Body of pancreas (tissue), 2 donors: ENCODE results near the gene SRGAP2. TPM values are rescaled to one million over a fixed set of nuclear protein-coding genes. Genes with fewer than 3 reads are reported as not detected.

Experiments used
- total RNA-seq, 2 donors: library from RNA; depleted of rRNA; stranded (reverse); fragments of >200 nt; gene quantifications; one replicate each; pipeline ENCODE4 v1.1.0, GENCODE V29; 2016

SRGAP2 gene
- total RNA-seq, 2 donors from 2014 or later, result 10.2 to 23.6 TPM

Other genes starting within 250 kb of the SRGAP2 start
- under 1 TPM in 1 of 2 donors, not detected in 1; 0.78 TPM for gene RAB7B, start 200.1 kb upstream of the SRGAP2 start, total RNA-seq
- 10 to 100 TPM in 1 of 2 donors, 1 to 10 TPM in 1; 4.9 to 28.3 TPM for gene CTSE, start 179.6 kb upstream of the SRGAP2 start, total RNA-seq
- under 1 TPM in 1 of 2 donors, not detected in 1; 0.52 TPM for gene RHEX, start 150.4 kb upstream of the SRGAP2 start, total RNA-seq
- gene AVPR1B, start 86.2 kb upstream of the SRGAP2 start, total RNA-seq, result under 1 TPM in 1 of 2 donors, not detected in 1; 0.78 TPM
- gene FAM72A, start 702 bp upstream of the SRGAP2 start, total RNA-seq, result 10 to 100 TPM in 1 of 2 donors, not detected in 1; 11.9 TPM